ENCODE data around the gene CTRB1. TPM values are rescaled to one million over a fixed set of nuclear protein-coding genes. Genes with fewer than 3 reads are reported as not detected.

Gene CTRB1
- total and polyA plus RNA-seq, 2 of the 13 experiments (the other 11 are each of a cell fraction or from before 2014, with no cell fraction given) = not detected

GRCh38 chr16:75251280-75252048 is 32.7 kb downstream of the CTRB1 start, which contains the start of gene BCAR1 (continued):
- no peak for TF ChIP-seq SATB2 (CRISPR knock-in tag; IDR thresholded peaks at IDR 0.05)
- TF ChIP-seq MIER2 (CRISPR knock-in tag; IDR thresholded peaks at IDR 0.05) = no peak
- no peak for TF ChIP-seq ZNF20 (CRISPR knock-in tag; IDR thresholded peaks at IDR 0.05)
- TF ChIP-seq ZNF740 (CRISPR knock-in tag; IDR thresholded peaks at IDR 0.05) = no peak
- TF ChIP-seq ZNF614 (CRISPR knock-in tag; IDR thresholded peaks at IDR 0.05; ENCODE audit: borderline replicate concordance) = no peak
- no peak for TF ChIP-seq ZNF446 (CRISPR knock-in tag; IDR thresholded peaks at IDR 0.05)
- TF ChIP-seq ZBTB21 (CRISPR knock-in tag; IDR thresholded peaks at IDR 0.05) = no peak
- TF ChIP-seq DR1 (CRISPR knock-in tag; IDR thresholded peaks at IDR 0.05) = no peak; the same call in 1 of the 2 replicates
- TF ChIP-seq ETV5 (CRISPR knock-in tag; IDR thresholded peaks at IDR 0.05; ENCODE audit: borderline replicate concordance) = peak; percentile 26; the same call in 1 of the 2 replicates
- TF ChIP-seq, protein P1, sequence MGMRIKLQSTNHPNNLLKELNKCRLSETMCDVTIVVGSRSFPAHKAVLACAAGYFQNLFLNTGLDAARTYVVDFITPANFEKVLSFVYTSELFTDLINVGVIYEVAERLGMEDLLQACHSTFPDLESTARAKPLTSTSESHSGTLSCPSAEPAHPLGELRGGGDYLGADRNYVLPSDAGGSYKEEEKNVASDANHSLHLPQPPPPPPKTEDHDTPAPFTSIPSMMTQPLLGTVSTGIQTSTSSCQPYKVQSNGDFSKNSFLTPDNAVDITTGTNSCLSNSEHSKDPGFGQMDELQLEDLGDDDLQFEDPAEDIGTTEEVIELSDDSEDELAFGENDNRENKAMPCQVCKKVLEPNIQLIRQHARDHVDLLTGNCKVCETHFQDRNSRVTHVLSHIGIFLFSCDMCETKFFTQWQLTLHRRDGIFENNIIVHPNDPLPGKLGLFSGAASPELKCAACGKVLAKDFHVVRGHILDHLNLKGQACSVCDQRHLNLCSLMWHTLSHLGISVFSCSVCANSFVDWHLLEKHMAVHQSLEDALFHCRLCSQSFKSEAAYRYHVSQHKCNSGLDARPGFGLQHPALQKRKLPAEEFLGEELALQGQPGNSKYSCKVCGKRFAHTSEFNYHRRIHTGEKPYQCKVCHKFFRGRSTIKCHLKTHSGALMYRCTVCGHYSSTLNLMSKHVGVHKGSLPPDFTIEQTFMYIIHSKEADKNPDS (CRISPR knock-in tag; IDR thresholded peaks at IDR 0.05) = no peak
- TF ChIP-seq TEAD2 (CRISPR knock-in tag; IDR thresholded peaks at IDR 0.05) = no peak
- no peak for TF ChIP-seq ZBTB40 (IDR thresholded peaks at IDR 0.05)
- TF ChIP-seq ZBTB40 (CRISPR knock-in tag; IDR thresholded peaks at IDR 0.05) = no peak
- TF ChIP-seq, protein P2, sequence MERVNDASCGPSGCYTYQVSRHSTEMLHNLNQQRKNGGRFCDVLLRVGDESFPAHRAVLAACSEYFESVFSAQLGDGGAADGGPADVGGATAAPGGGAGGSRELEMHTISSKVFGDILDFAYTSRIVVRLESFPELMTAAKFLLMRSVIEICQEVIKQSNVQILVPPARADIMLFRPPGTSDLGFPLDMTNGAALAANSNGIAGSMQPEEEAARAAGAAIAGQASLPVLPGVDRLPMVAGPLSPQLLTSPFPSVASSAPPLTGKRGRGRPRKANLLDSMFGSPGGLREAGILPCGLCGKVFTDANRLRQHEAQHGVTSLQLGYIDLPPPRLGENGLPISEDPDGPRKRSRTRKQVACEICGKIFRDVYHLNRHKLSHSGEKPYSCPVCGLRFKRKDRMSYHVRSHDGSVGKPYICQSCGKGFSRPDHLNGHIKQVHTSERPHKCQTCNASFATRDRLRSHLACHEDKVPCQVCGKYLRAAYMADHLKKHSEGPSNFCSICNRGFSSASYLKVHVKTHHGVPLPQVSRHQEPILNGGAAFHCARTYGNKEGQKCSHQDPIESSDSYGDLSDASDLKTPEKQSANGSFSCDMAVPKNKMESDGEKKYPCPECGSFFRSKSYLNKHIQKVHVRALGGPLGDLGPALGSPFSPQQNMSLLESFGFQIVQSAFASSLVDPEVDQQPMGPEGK (CRISPR knock-in tag; IDR thresholded peaks at IDR 0.05) = no peak; the same call in 1 of the 2 replicates
- TF ChIP-seq ERF (CRISPR knock-in tag; IDR thresholded peaks at IDR 0.05) = no peak; the same call in none of the 2 replicates
- no peak for TF ChIP-seq SP1 (IDR thresholded peaks at IDR 0.05)
- TF ChIP-seq SP1 (CRISPR knock-in tag; IDR thresholded peaks at IDR 0.05) = no peak; the same call in 1 of the 2 replicates
